ENCODE results near the gene OPALIN.

GRCh38 chr10:96365571-96365970 is 6.8 kb upstream of the OPALIN start:
- no peak for TF ChIP-seq EP300 (IDR thresholded peaks at IDR 0.05; ENCODE audit: borderline replicate concordance)
- TF ChIP-seq, protein P1, sequence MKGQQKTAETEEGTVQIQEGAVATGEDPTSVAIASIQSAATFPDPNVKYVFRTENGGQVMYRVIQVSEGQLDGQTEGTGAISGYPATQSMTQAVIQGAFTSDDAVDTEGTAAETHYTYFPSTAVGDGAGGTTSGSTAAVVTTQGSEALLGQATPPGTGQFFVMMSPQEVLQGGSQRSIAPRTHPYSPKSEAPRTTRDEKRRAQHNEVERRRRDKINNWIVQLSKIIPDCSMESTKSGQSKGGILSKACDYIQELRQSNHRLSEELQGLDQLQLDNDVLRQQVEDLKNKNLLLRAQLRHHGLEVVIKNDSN (IDR thresholded peaks at IDR 0.05) = no peak
- TF ChIP-seq YY1 (IDR thresholded peaks at IDR 0.05; ENCODE audit: low read depth) = no peak
- TF ChIP-seq TCF12 (IDR thresholded peaks at IDR 0.05; ENCODE audit: low read depth) = no peak
- TF ChIP-seq, protein P2, sequence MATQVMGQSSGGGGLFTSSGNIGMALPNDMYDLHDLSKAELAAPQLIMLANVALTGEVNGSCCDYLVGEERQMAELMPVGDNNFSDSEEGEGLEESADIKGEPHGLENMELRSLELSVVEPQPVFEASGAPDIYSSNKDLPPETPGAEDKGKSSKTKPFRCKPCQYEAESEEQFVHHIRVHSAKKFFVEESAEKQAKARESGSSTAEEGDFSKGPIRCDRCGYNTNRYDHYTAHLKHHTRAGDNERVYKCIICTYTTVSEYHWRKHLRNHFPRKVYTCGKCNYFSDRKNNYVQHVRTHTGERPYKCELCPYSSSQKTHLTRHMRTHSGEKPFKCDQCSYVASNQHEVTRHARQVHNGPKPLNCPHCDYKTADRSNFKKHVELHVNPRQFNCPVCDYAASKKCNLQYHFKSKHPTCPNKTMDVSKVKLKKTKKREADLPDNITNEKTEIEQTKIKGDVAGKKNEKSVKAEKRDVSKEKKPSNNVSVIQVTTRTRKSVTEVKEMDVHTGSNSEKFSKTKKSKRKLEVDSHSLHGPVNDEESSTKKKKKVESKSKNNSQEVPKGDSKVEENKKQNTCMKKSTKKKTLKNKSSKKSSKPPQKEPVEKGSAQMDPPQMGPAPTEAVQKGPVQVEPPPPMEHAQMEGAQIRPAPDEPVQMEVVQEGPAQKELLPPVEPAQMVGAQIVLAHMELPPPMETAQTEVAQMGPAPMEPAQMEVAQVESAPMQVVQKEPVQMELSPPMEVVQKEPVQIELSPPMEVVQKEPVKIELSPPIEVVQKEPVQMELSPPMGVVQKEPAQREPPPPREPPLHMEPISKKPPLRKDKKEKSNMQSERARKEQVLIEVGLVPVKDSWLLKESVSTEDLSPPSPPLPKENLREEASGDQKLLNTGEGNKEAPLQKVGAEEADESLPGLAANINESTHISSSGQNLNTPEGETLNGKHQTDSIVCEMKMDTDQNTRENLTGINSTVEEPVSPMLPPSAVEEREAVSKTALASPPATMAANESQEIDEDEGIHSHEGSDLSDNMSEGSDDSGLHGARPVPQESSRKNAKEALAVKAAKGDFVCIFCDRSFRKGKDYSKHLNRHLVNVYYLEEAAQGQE (IDR thresholded peaks at IDR 0.05; ENCODE audit: low read depth) = no peak
- no peak for TF ChIP-seq TAF1 (IDR thresholded peaks at IDR 0.05; ENCODE audit: low read depth)
- TF ChIP-seq ZBTB7A (IDR thresholded peaks at IDR 0.05; ENCODE audit: low read depth) = no peak

Measured in Ishikawa (cell line).